A673 (cell line): Measurements from ENCODE around the gene HCST.

Source experiments
- CTCF ChIP-seq: fragments of 300-800, 200-600 bp; sonication (generic); conservative IDR thresholded peaks from 2 replicates; pipeline ENCODE4 v1.5.1; 2017; ENCODE audit warnings: low read depth, mild to moderate bottlenecking, antibody characterized with exemption, low read length, moderate library complexity, mixed read lengths
- EZH2 ChIP-seq: fragments of 200-600 bp; sonication (generic); IDR thresholded peaks from 2 replicates; pipeline ENCODE4 v1.6.1; 2017; ENCODE audit warnings: borderline replicate concordance, low read depth, mild to moderate bottlenecking, mixed read lengths, antibody characterized with exemption, low read length; ENCODE audit not compliant: poor library complexity, severe bottlenecking

DNA sequence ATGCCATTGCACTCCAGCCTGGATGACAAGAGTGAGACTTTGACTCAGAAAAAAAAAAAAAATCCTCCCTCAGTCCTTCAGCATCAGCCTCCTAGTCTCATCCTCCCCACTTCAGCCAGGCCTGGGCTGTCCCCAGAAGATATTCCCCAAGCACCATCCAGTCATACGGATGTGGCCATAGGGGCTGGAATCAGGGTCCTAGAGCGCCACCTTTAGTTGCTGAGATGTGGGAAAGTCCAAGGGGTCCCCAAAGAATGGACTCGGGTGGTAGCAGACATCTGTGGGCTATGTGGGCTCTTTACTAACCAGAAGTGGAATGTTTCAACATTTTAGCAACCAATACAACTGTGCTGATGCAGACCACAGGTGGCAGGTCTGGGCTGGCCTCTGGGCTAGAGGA, 8.8 kb downstream of the HCST start:
- TF ChIP-seq EZH2 (no peak), CTCF (no peak)
